Calu3 (cell line): ENCODE data around the gene GRK1. TPM values are rescaled to one million over a fixed set of nuclear protein-coding genes. Genes with fewer than 3 reads are reported as not detected.

Experiments used
- BruUV-seq: library from RNA; stranded (reverse); fragments of 400-500 nt; replicated peaks from 2 replicates; lab custom pipeline; 2021; lab: Mats Ljungman, UMichigan
- CTCF ChIA-PET: fragments of 300-600 bp; sonication (Branson Sonifier 250); formaldehyde crosslinking; loops from one replicate; lab custom pipeline; 2022; ENCODE audit warnings: antibody characterized with exemption; lab: Charles Lee
- DNase-seq: peaks from one replicate; pipeline ENCODE4 v3.0.0; 2022
- H3K27ac Mint-ChIP-seq: one replicate; pipeline ENCODE4 v1.8.0; 2022; ENCODE audit warnings: mixed read lengths; ENCODE audit not compliant: unreplicated experiment
- H3K27me3 Mint-ChIP-seq: one replicate; pipeline ENCODE4 v1.8.0; 2022; ENCODE audit warnings: mixed read lengths; ENCODE audit not compliant: unreplicated experiment
- H3K36me3 Mint-ChIP-seq: one replicate; pipeline ENCODE4 v1.8.0; 2022; ENCODE audit warnings: mild to moderate bottlenecking, moderate library complexity, mixed read lengths; ENCODE audit not compliant: insufficient read depth, unreplicated experiment
- H3K4me1 Mint-ChIP-seq: one replicate; pipeline ENCODE4 v1.8.0; 2022; ENCODE audit warnings: mild to moderate bottlenecking, low read depth, mixed read lengths; ENCODE audit not compliant: unreplicated experiment
- H3K4me3 Mint-ChIP-seq: one replicate; pipeline ENCODE4 v1.8.0; 2022; ENCODE audit warnings: mild to moderate bottlenecking, low read depth, moderate library complexity, mixed read lengths; ENCODE audit not compliant: unreplicated experiment
- H3K9me3 Mint-ChIP-seq: one replicate; pipeline ENCODE4 v1.8.0; 2022; ENCODE audit warnings: low read depth, mixed read lengths; ENCODE audit not compliant: unreplicated experiment
- CTCF ChIP-seq: fragments of 200-600 bp; IDR thresholded peaks from one replicate; pipeline ENCODE4 v1.8.0; 2022; ENCODE audit warnings: antibody characterized with exemption; ENCODE audit not compliant: unreplicated experiment
- intact Hi-C: fragments of 100-400 bp; cut with micrococcal nuclease; formaldehyde crosslinking; loops from one replicate; pipeline ENCODE4 v1.10.0; 2022; ENCODE audit not compliant: unreplicated experiment
- total RNA-seq: library from RNA; stranded (reverse); gene quantifications from 2 replicates; pipeline ENCODE4 v1.2.3, GENCODE V29; 2022

The GRK1 gene
- total RNA-seq, 1 experiment from 2014 or later = not detected

- CTCF ChIA-PET = no interaction called here
- Mint-ChIP-seq H3K36me3 (no peaks in the 10 kb centered on the region), H3K9me3 (no peaks in the 10 kb centered on the region), H3K4me1 (no peaks in the 10 kb centered on the region), H3K27ac (no peak overlapping the region), H3K4me3 (no peak overlapping the region), H3K27me3 (no peaks in the 10 kb centered on the region)
- no TSS peak for BruUV-seq
- TF ChIP-seq CTCF = no peak
- DNase-seq = no peak
- intact Hi-C loops = no loop called here
Observed at GRCh38 chr13:113748862-113749451, 81.9 kb downstream of the GRK1 start.

- CTCF ChIA-PET = no interaction called here
Observed at GRCh38 chr13:113749507-113749906, 82.5 kb downstream of the GRK1 start.

GRCh38 chr13:113749967-113750366 is 82.9 kb downstream of the GRK1 start:
- DNase-seq = no peak
- intact Hi-C loops = no loop called here
- no peak overlapping the region for H3K27ac Mint-ChIP-seq
- H3K36me3 Mint-ChIP-seq = no peaks in the 10 kb centered on the region
- no peaks in the 10 kb centered on the region for H3K9me3 Mint-ChIP-seq
- BruUV-seq = no TSS peak
- peaks cover 9% of the 10 kb centered on the region for H3K27me3 Mint-ChIP-seq
- CTCF ChIA-PET = no interaction called here
- TF ChIP-seq CTCF = no peak
- H3K4me1 Mint-ChIP-seq = no peaks in the 10 kb centered on the region
- no peak overlapping the region for H3K4me3 Mint-ChIP-seq

More at GRCh38 chr13:113749507-113749906, 82.5 kb downstream of the GRK1 start:
- intact Hi-C loops = no loop called here
- Mint-ChIP-seq H3K36me3 (no peaks in the 10 kb centered on the region), H3K4me1 (no peaks in the 10 kb centered on the region), H3K27me3 (peaks cover 5% of the 10 kb centered on the region), H3K4me3 (no peak overlapping the region), H3K27ac (no peak overlapping the region), H3K9me3 (no peaks in the 10 kb centered on the region)
- BruUV-seq = no TSS peak
- no peak for DNase-seq
- no peak for TF ChIP-seq CTCF

GRCh38 chr13:113750554-113751399 is 83.8 kb downstream of the GRK1 start:
- CTCF ChIA-PET = no interaction called here

More at GRCh38 chr13:113750554-113751399, 83.8 kb downstream of the GRK1 start:
- no TSS peak for BruUV-seq
- H3K27me3 Mint-ChIP-seq = peaks cover 12% of the 10 kb centered on the region
- no peaks in the 10 kb centered on the region for H3K4me1 Mint-ChIP-seq
- no peak overlapping the region for H3K27ac Mint-ChIP-seq
- H3K36me3 Mint-ChIP-seq = no peaks in the 10 kb centered on the region
- TF ChIP-seq CTCF = no peak
- no peak overlapping the region for H3K4me3 Mint-ChIP-seq
- no peak for DNase-seq
- no peaks in the 10 kb centered on the region for H3K9me3 Mint-ChIP-seq
- intact Hi-C loops = no loop called here
